KOPT-K1 (cell line): Measurements from ENCODE around the gene TMEM132A.

ENCODE experiments used
- H3K27ac ChIP-seq: fragments of 200-600 bp; sonication (generic); 2 replicates; pipeline ENCODE4 v1.5.1; 2016; ENCODE audit warnings: antibody characterized with exemption, mild to moderate bottlenecking, low read depth, low read length; ENCODE audit not compliant: poor library complexity, severe bottlenecking
- H3K36me3 ChIP-seq: fragments of 200-600 bp; sonication (generic); 2 replicates; pipeline ENCODE4 v1.5.1; 2017; ENCODE audit warnings: antibody characterized with exemption, mild to moderate bottlenecking, low read length, moderate library complexity; ENCODE audit not compliant: insufficient read depth
- H3K9me3 ChIP-seq: fragments of 200-600 bp; sonication (generic); 2 replicates; pipeline ENCODE4 v1.5.1; 2017; ENCODE audit warnings: antibody characterized with exemption, low read length, mild to moderate bottlenecking; ENCODE audit not compliant: insufficient read depth, poor library complexity, severe bottlenecking

Gene TMEM132A

DNA sequence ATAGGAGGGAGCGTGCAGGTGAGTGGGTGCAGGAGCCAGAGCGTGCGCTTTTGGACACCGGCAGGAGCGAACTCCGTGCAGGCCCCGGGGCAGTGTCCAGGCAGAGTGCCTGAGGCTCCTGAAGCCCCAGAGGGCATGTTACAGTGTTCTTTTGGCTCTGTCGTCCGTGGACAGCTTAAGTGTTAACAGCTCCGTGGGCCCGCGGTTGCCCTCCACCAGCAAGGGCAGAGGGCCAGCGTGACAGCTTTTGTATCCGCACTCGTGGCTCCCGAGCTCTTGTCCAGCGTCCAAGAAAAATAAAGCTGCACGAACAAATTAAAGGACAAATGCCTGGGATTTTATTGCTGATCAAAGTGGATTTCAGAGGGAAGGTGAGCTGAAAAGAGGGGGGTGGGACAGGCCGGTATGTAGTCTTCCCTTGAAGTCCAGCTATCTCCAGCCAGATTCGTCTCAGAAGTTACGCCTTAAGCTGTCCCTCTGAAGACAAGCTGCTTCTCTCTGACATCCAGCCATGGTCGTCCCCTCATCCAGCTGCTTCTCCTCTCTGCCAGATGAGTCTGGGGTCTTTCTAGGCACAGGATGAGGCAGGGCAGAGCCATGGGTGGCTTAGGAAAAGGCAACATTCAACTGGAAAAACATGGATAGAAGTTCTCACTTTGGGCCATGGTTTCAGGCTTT lies 11.3 kb upstream of the TMEM132A start:
- peaks cover 17% of the 10 kb centered on the region; the same call in 1 of the 2 replicates for H3K36me3 ChIP-seq
- H3K9me3 ChIP-seq: no peaks in the 10 kb centered on the region
- peak overlapping the region; percentile 81 for H3K27ac ChIP-seq

GRCh38 chr11:60913793-60914632 lies 10.2 kb upstream of the TMEM132A start, which contains the start of gene TMEM109:
TSS of gene TMEM109 (plus strand) at chr11:60914158. CDS start at chr11:60919694, 5,536 bp downstream.
- H3K36me3 ChIP-seq: peaks cover 27% of the 10 kb centered on the region
- H3K9me3 ChIP-seq: no peaks in the 10 kb centered on the region
- peak within 1 kb of the TSS; percentile 81 for H3K27ac ChIP-seq

DNA sequence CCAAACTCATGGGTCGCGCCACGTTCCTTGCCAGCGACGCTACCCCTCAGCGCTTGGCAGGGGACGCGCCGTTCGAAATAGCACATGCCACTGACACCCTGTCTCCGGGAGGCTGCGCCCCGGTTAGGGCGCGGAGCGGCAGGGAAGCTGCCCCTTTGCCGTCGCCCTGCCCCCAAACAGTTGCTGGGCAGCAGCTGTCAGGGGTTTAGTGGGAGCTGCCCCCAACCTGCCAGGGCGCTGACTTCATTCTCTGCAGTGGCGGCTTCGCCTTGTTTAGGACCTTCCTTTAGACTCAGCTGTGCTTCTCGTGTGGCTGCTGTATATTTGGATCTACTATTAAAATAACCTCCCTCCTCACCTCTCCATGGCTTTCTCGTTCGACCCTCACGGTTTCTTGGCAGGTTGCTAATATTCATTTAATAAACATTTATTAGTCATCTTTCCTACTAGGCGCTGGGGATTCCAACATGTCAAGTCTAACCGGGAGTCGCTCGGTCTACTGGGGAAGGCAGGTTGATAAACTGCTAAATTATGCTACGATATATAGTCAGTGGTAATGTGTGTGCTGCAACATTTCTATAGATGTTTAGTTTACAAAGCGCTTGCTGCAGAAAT lies 9.5 kb upstream of the TMEM132A start:
- H3K36me3 ChIP-seq: peaks cover 34% of the 10 kb centered on the region
- peak overlapping the region; percentile 81 for H3K27ac ChIP-seq
- H3K9me3 ChIP-seq: no peaks in the 10 kb centered on the region

DNA sequence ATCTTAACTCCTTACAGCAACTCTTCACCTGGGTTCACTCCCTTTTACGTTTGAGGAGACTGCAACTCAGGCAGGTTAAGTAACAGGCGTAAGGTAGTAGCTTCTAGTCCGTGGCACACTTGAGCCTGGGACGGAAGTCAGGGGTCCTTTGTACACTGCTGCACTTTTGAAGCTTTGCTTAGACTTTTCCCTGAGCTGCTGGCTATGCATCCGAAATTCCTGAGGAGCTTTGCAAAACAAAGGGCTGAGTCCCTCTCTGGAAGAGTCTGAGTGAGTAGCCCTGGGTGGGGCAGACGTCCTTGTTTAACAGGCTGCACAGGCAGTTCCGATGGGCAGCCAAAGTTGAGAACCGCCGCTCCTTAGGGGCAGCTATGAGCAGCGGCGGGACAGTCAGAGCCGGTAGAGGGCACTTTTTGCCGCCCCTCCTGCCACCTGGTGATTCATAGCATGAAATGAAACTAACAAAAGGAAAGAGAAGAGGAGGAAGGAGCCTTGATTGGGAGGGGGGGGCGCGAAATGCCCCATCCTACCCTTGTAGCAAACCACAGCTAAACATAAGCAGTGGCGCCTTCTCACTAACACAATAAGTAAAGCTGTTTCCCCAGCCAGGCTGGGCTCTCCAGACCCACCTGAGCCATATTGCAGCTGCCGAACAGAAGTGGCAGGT lies 8.9 kb upstream of the TMEM132A start:
- no peaks in the 10 kb centered on the region for H3K9me3 ChIP-seq
- peaks cover 41% of the 10 kb centered on the region for H3K36me3 ChIP-seq
- H3K27ac ChIP-seq: peak overlapping the region; percentile 81

DNA sequence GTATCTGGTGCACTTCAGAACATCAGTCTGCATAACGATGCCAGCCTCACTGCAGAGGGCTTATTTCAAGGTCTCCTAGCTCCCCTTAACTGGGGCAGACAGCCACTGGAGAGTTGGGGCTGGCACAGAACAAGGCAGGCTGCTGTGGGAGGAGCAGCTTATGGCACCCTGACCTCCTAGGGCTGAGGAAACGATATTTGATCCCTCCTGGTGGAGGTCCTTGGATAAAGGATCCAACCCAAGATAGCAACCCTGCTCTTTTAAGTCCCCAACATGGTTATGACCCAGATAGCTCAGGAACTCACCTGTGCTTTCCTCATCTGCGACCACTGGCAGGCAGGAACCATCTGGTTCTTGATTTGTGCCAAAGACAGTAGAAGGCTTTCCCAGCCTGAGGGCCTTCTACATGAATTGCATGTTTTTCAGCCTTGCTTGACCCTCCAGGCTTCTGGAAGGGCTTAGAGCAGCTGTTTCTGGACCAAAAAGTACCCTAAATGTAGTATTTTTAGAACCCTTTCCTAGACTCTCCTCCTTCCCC lies 7.5 kb upstream of the TMEM132A start:
- Histone ChIP-seq H3K36me3 (peaks cover 54% of the 10 kb centered on the region), H3K9me3 (no peaks in the 10 kb centered on the region), H3K27ac (no peak overlapping the region)

DNA sequence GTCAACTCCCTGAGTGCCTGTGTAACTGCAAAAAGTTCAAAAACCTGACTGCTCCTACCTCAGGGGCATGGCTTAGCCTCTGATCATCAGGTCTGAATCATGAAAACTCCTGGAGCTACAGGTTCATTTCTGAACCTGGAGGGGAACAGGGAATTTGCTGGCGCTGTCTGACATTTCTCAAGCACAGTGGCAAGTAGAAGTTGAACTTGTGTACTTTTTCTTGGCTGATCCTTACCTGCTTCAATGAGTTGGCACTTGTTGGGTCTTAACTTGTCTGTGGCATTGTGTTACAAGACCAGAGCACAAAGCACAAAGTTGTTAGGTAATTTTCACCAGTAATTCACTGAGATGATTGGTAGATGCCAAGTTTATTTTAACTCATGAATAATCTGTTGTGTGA lies 7.0 kb upstream of the TMEM132A start:
- Histone ChIP-seq H3K27ac (no peak overlapping the region), H3K36me3 (peaks cover 60% of the 10 kb centered on the region), H3K9me3 (no peaks in the 10 kb centered on the region)

GRCh38 chr11:60918251-60918938 lies 5.9 kb upstream of the TMEM132A start:
- H3K36me3 ChIP-seq: peaks cover 71% of the 10 kb centered on the region
- H3K27ac ChIP-seq: no peak overlapping the region
- no peaks in the 10 kb centered on the region for H3K9me3 ChIP-seq

DNA sequence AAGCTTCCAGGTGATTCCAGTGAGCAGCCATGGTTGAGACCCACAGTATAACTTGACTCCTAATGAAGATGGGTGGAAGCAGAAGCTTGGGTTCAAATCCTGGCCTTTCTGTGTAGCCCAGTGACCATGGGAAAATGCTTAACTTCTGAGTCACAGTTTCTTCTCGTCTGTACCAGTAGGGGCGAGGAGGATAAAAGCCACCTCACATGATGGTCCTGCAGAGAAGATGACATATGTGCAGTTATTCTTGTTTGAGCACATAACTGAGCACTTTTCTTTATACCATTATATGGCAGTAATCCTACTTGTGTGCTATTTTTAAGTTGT lies 5.4 kb upstream of the TMEM132A start:
- Histone ChIP-seq H3K27ac (no peak overlapping the region), H3K9me3 (no peaks in the 10 kb centered on the region), H3K36me3 (peaks cover 74% of the 10 kb centered on the region)

DNA sequence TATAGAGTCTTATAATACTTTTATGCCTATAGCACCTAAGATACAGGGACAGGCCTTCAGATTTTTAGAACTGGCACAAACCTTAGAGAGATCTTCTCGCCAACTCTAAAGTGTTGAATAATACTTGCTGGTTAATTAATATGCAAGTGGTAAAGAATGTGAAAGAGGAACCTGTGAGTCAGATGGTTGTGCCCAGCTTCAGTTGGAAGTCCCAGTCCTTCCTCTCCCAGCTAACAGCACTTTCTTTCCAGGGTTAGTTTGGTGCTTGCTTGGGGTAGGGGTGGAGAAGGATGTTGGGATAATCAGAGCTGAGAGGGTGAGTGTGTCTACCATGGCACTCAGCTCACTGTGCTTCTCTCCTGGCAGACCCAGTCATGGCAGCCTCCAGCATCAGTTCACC lies 4.9 kb upstream of the TMEM132A start:
- H3K27ac ChIP-seq: no peak overlapping the region
- peaks cover 74% of the 10 kb centered on the region for H3K36me3 ChIP-seq
- no peaks in the 10 kb centered on the region for H3K9me3 ChIP-seq

DNA sequence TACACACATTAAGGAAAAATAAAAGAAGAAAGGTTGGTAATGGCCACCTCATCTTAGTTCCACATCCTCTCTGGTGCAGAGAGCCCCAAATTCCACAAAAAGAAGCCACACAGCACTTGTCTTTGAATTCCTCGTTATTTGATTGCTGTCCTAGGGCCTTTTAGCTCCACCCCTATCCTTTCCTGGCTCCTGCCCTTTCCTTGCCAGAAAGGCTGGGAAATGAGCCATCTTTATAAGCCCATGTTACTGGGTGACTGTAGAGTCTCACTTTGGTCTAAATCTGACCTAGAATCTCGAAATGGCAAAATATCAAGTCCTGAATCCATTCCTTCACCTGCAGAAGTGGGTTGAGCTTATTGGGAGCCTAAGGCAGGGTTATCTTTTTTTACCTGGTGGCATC lies 4.3 kb upstream of the TMEM132A start:
- no peak overlapping the region for H3K27ac ChIP-seq
- no peaks in the 10 kb centered on the region for H3K9me3 ChIP-seq
- H3K36me3 ChIP-seq: peaks cover 74% of the 10 kb centered on the region

GRCh38 chr11:60921259-60921658 lies 3.0 kb upstream of the TMEM132A start:
- peaks cover 74% of the 10 kb centered on the region for H3K36me3 ChIP-seq
- H3K27ac ChIP-seq: no peak overlapping the region
- H3K9me3 ChIP-seq: no peaks in the 10 kb centered on the region

DNA sequence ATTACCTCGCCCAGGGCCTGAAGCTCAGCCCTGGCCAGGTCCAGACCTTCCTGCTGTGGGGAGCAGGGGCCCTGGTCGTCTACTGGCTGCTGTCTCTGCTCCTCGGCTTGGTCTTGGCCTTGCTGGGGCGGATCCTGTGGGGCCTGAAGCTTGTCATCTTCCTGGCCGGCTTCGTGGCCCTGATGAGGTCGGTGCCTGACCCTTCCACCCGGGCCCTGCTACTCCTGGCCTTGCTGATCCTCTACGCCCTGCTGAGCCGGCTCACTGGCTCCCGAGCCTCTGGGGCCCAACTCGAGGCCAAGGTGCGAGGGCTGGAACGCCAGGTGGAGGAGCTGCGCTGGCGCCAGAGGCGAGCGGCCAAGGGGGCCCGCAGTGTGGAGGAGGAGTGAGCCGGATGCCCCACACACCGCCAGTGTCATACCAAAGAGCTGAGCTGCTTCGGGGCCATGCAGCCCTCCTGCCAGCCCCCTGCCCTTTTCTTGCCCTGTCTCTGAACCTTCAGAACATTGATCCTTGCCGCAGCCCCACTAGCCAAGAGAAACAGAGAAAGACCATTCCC lies 2.4 kb upstream of the TMEM132A start:
- Histone ChIP-seq H3K27ac (no peak overlapping the region), H3K36me3 (peaks cover 68% of the 10 kb centered on the region), H3K9me3 (no peaks in the 10 kb centered on the region)

DNA sequence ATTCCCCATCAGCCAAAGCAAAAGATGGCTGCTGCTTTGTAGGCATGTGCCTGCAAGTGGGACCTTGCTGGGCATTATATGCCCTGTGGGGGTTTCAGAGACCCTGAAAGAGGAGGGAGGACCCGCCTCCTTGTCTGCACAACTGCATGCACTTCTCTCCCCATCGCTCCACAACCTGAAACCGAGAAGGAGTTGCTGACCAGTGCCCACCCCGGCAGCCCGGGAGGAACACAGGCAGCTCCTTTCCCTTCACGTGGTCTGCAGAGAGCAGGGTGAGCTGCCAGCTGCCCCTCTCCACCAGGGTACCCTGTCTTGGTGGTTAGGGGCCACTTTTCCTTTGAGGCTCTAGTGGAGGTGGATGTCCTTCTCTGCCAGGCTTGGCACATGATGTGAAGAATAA lies 1.4 kb upstream of the TMEM132A start:
- H3K36me3 ChIP-seq: peaks cover 58% of the 10 kb centered on the region
- H3K9me3 ChIP-seq: no peaks in the 10 kb centered on the region
- H3K27ac ChIP-seq: no peak overlapping the region

DNA sequence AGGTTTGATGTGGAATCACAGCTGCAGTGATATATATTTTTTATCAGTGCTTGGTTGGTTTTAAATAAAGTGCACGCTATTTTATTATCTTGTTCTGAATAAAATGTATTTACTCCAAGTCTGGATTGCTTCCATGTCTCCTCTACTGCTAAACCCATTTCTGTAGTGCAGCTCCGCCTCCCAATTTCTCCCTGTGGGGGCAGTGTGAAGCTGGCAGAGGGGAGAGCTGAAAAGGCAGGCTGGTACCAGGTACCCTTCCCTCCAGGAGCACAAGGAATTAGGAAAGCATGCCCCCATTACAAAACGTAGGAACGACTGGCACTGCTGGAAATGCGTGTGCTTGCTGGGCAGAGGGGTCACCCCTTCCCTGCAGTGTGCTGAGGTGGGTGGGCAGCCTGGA lies 934 bp upstream of the TMEM132A start:
- H3K27ac ChIP-seq: no peak overlapping the region
- no peaks in the 10 kb centered on the region for H3K9me3 ChIP-seq
- H3K36me3 ChIP-seq: peaks cover 54% of the 10 kb centered on the region
